LoVo (cell line): ENCODE results near the gene MCM8.

Source experiments
- DNase-seq: peaks from one replicate; pipeline ENCODE4 v3.0.0-alpha.2; 2016; ENCODE audit warnings: low spot score

Gene MCM8

DNA sequence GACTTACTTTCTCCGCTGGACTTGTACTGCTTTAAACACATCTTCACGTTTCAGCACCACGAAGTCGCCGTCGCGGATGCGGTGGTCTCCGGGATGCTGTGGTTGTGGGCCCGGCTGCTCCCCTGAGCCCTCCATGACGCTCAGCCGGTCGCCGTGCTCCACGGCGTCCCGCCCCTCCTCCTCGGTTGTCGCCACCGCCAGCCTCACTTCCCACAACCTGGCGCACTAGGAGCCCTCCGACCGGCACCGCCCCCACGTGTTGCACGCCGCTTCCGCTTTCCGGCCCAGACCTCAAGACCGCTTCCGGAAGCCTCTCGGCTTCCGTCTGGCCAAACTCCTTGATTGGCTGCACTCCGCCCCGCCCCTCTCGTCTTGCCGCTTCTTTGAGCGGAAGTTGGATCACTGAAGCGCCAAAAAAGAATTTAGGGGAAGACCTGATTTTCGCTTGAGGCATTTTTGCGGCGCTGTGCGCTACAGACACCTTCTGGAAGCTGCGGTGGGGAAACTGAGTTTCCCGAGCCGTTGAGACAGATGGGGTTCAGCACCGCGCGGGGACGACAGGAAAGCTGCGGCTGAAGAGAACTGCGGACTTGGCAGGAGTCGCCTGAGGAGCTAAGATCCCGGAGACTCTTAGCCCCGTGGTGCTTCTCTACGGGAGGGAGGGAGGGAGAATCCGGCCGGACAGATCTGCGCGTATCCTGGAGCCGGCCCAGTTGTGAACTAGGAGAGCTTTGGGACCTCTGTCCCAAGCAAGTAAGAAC lies at the start of gene MCM8, which contains the start of gene TRMT6:
MCM8 (plus strand) TSS at position 382 of the 761 bp plus-strand sequence. CDS start 1,364 bp downstream, outside the sequence.
TRMT6 (minus strand) TSS at position 263 of the 761 bp plus-strand sequence; CDS start at position 135, 128 bp downstream.
- peak; percentile 97 for DNase-seq

DNA sequence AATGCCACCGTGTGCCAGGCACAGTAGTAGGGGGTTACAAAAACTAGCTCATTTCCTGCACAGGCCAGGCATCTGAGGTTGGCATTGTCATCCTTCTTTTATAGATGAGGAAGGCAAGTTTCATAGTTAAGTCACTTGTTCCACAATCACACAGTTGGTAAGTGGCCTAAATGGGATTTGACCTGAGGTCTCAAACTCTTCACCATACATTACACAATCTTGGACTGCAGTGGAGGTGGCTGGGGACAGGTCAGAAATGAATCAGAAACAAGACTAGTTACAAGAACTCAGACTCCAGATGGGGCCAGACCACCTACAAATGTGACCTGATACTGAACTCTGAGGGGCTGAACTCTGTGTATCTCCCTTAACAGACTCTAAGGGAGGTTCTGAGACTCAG lies 49.5 kb upstream of the MCM8 start:
- DNase-seq = no peak

DNA sequence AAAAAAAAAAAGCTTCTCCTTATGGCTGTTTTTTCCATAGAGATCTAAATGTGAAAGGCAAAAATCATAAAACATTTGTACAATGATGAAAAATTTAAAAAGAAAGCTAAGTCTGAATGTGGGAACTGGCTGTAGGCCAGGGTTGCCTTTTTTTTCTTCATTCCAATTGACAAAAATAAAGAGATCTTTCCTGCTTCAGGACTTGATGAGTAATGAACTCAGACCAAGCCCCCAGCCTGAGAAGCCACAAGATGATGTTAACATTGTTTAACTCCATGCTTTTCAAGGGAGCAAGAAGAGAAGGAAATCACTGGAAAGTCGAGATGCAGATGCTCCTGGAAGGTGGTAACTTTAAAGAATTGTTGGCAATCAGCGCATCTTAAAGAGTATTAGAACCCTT lies 41.5 kb upstream of the MCM8 start:
- no peak for DNase-seq

DNA sequence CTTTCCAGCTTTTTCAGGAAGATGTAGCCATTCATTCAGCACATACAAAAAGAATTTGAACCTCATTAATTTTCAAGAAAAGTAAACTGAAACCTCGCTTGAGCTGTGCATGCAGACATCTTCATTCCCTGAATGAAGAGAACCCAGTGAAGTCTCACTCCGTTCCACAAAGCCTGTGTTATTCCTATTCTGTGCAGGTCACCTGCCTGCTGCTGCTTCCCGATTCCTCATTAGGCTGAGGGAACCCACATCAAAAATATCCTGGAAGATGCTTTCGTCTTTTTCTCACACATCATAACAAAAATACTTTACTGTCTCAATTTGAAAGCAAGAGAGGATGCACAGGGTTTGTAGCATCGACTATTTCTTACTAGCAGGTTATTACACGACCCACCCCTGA lies 40.3 kb upstream of the MCM8 start:
- no peak for DNase-seq

DNA sequence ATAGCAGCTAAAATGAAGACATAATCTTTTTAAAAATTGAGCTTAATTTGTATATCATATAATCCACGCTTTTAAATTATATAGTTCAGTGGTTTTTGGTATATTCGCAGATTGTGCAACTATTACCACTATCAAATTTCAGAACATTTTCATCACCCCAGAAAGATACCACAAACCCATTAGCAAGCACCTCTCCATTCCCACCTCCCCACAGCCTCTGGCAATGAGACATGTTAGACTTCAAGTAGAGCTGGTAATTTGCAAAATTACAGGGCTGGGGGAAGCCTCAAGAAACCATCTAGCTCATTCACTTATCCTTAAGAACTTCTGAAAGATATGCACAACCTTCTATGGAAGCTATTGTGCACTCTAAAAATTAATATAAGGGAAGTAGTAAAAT lies 37.3 kb upstream of the MCM8 start:
- no peak for DNase-seq

DNA sequence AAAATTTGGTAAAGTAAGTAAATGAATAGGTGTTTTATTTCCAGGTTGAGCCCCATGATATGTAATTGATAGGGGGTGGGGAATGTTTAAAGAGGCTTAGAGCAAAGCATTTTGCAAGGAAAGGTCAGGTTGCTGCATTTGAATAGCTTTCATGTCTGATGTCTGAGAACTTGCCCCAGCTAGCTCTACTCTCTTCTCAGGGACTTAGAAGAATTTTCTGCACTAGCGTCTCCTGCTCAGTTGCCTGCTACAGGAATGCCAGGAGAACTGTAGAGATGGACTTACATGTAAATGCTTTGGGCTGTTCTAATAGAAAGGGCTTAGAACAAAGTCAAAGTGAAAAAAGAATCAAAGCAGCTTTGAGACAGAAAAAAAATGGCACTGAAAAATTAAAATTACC lies 35.6 kb upstream of the MCM8 start:
- no peak for DNase-seq

DNA sequence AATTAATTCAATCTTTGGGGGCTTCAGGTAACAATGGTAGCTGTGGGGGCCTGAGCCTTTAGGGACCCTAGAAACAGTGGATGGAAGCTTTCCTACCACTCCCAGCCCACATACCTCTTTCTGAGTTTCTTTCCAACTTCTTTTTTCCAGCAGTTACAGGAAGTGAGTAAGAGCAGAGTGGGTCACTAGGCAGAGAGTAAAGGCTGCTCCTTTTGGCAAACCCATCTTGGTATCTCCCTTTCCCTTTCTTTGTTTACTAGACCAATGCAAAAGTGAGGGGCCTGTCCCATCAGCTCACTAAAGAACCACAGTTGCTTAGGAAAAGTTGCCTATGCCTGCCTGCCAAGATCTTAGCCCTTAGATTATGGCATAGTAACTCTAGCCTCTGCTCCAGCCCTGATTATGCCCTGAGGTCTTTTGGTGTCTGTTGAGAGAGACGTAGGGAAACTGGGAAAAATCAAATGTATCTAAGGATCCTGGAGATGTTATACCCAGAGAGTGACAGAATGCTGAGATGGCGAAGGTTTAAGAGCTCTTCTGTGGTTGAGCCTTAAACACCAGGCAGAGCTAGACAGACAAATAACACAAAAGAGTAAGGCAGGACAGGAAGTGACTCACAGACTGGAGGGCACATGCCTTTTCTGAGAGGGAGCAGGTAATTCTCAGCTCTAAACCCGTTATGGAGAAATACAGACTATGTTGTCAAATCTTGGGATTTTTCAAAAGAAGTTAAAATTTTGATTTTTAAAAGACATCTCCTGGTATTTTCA lies 31.4 kb upstream of the MCM8 start:
- DNase-seq = peak; percentile 30

DNA sequence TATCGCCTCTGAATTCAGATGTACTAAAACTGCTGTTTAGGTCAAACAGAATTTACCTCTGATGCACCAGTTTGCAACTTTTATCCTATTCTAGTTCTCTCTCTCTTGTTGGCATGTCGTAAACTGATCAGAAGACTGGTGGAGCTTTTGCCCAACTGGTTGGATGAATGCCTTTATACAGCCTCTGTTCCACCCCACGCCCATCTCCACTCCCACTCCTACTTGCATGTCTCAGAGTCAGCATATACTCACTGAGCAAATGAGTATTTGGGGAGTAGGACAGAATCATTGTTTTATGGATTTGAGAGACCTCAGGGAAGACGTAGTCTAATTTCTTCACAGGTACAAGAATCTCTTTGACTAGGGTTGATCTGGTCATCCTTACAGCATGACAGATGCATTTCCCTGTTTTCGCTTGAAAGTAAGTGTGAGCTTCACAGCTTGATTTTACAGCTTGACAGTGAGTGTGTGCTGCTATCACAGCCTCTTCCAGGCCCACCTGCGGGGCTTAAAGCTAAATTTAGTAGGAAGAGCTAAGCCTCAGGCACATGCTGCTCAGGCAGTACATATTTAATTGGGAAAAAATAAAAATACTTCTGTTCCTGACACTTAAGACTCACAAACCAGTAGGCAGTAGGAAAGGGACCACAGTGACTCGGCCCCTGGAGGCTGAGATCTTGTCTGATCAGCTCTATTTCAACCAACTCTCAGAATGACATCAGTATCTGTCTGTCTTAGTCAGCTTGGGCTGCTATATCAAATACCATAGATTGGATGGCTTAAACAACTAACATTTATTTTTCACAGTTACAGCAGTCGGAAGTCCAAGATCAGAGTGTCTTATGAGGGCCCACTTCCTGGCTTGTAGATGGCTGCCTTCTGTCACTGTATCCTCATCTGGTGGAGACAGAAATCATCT lies 30.6 kb upstream of the MCM8 start:
- DNase-seq = no peak

DNA sequence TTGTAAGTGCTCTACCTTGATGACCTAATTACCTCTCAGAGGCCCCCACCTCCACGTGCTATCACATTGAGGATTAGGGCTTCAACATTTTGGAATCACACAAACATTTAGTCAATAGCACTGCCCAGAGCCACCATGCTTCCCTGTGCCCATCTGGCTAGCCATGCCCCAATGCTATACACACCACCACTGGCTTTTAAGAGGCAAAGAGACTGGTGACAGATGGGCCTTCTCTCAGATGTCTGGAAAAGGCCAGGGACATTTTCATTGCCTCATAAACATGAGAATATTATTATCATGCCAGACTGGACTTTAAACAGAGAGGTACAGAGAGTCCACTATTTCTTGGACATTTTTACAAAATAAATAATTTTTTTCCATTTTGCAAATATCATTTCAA lies 29.9 kb upstream of the MCM8 start:
- DNase-seq = no peak

DNA sequence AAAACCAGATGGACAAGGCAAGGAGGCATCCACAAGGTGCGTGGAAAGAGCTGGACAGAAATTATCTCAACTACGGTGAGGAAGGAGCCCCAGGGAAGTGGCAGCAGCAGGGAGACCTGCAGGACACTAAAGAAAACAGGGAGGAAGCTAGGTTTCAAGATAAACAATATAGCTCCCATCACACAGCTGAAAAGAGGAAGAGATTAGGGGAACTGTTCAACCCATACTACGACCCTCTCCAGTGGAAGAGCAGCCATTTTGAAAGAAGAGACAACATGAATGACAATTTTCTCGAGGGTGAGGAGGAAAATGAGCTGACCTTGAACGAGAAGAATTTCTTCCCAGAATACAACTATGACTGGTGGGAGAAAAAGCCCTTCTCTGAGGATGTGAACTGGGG lies 27.0 kb upstream of the MCM8 start:
- DNase-seq = no peak

DNA sequence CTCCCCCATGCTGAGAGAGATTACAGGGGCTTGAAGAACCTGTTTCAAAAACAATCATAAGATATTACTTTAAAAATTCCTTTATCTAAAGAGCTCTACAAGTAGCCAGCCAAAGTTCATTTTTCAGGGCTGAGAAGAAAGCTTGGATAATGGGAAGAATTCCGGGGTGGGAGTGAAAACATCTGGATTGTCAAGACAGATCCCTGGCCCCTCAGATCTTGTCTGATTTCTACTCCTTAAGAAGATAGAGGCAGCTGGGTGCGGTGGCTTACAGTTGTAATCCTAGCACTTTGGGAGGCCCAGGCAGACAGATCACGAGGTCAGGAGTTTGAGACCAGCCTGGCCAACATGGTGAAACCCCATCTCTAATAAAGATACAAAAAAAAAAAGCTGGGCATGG lies 24.9 kb upstream of the MCM8 start:
- DNase-seq = no peak

DNA sequence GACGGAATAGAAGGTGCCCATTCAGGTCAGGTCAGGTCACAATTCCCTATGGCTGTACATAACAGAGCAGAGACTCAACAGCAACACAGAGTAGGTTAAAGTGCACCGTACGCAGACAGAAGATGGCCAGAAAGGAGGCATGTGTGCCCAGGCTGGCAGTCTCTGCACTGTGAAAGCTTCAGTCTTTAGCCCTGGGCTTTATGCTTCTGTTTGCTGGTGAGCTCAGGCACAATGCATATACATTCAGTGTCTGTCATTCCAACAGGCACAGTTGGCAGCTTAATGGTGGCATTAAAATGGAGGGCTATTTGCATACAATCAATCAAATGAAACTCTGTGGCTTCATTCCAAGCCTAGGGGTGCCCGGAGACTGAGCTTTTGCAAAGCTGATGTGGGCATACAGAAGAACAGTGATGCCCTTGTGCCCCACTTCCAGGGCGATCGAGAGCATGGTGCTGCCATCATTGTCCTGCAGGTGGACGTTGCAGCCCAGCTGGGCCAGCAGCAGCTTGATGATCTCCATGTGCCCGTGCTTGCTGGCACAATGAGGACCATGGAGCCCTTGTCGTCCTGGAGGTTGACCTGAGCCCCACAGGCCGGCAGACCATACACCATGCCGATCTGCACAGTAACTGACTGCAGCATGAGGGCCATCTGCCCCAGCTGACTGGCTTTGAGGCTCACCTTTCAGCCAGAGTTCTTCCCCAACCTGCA lies 22.5 kb upstream of the MCM8 start:
- no peak for DNase-seq

DNA sequence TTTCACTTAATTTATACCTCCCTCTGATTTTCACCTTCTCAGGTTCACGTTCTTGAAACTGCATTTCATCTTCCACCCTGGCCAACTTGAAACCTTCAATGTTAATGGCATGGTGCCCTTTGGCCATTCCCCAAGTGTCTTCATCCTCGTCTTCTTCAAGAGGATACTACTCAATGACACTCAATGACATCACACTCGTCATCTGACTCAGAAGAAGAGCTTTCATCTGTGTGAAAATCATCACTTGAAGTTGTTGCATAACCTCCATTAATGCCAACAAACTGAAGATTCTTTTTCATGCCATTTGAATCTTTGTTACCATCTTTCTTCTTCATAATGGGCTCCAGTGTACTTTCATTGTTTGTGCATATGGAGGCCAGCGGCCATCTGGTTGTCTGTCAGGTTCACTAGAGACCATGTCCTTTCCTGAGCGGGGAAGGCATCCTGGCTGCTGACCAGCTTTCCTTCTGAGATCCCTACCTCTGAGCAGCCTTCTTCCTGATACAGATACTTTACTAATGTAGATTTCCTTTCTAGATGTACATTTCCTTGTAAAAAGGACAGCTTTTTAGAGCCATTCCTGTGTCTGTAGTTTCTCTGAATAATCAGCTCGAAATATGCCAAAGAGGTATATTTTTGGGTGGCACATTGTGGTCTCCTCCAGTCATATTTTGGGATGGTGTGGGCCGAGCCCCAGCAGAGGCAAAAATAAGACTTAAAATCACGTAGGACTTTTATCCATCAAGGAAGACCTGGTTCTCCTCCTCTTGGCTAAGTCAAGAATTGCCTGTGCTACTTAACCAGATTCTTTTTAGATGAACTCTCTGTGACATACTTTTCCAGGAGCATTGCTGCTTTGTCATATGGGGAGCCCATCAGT lies 21.4 kb upstream of the MCM8 start:
- no peak for DNase-seq

DNA sequence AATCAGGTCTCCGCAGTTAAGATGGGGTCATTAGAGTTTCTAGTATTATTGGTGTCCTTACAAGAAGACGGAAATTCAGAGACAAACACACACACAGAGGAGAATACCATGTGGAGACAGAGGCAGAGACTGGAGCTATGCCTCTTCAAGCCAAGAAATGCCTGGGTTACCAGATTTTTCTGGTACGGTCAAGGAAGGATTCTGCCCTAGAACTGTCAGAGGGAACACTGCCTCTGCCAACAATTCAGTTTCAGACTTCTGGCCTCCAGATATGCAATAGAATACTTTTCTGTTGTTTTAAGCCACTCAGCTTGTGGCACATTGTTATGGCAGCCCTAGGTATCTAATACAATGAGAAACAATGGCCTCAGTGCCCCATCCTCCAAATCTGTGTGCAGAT lies 19.0 kb upstream of the MCM8 start:
- no peak for DNase-seq

DNA sequence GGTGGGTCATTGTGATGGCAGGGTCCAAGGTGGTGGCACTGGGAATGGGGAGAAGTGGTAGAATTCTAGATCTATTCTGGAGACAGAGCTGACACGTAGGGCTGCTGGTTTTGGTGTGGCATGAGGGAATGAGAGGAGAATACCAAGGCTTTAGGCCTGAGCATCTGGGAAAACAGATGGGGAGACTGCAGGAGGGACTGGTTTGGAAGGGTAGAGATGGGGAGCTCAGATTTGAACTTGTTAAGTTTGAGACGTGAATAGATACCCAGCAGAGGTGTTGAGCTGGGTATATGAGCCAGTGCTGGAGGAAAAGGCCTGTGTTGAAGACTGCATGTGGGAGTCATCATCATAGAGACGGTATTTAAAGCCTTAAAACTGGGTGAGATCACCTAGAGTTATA lies 17.7 kb upstream of the MCM8 start:
- DNase-seq = no peak

DNA sequence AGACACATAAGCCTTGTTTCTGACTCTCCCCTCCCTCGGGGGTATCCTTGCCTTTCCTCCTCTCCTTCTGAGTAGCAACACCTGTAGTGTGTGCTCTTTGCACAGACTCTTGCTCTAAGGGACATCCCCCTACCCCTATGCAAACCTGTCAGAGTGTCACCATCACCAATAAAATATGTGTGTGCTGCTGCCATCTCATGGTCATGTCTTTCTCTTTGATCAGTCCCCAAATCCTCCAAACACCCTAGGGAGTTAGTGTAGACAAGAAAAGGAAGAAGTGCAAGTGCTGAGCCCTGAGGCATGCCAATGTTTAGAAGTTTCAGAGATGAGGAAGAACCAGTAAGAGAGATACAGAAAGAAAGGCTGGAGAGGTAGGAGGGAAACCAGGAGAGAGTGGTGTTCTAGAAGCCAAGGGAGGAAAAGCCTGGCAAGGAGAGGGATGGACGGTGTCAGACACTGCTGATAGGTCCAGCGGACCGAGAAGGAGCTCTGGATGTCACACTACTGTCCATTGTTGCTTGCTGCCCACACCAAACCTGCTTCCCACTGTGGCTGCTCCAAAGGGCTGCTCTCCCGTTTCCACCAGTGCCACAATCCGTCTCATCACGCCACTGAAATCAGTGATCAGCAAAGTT lies 16.5 kb upstream of the MCM8 start:
- no peak for DNase-seq

DNA sequence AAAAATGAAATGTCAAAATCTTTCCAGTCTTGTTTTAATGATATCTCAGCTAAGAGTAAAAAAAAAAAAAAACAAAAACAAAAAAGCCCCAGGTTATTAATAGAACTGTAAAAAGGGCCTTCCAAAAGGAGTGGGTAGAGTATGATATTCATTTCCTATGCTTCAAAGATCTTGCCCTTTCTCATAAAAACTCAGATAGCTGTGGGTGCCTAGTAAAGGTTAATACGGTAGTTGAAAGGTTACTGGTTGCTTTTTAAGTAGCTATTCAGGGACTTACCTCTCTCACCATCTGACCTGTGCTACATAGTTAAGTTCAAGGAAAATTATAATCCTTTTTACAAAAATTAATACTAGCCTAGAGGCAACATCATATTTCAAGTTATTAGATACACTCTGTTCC lies 15.1 kb upstream of the MCM8 start:
- DNase-seq = no peak

DNA sequence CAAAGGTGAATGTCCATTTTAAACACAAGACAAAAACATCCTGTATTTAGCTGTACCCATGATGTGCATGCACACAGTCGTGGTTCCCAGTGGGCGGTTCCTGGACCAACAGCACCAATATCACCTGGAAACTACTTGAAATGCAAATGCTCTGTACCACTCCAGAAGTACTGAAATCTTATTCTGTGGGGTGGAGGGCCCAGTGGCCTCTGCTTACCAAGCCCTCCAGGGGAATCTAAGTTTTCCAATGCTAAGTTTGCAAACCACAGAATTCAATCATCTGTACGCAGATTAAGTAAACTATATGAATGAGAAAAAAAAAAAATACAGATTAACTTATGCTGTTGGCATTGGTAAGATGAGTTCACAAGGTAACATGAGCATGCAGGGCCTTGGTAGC lies 14.2 kb upstream of the MCM8 start:
- DNase-seq = no peak

DNA sequence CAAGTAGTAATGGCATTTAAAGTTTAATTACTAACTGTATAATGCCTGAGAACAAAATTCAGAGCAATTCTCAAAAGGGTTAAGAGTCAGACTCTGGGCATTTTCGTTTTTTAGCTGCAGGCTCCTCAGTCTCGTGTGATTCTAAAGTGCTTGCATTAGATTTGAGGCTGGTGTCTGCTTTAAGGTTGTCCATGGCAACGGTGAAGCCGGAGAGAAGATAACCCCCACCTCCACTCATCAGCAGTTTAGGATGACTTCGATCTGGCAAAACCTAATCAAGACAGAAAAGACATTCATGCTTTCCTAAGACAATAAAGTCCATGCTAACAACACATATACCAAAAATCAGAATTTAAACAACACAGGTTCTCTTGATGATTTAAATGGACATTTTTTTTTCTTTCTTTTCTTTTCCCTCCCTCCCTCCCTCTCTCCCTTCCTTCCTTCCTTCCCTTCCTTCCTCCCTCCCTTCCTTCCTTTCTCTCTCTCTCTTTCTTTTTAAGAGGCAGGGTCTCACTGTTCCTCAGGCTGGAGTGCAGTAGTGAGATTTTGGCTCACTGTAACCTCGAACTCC lies 11.9 kb upstream of the MCM8 start:
- no peak for DNase-seq

DNA sequence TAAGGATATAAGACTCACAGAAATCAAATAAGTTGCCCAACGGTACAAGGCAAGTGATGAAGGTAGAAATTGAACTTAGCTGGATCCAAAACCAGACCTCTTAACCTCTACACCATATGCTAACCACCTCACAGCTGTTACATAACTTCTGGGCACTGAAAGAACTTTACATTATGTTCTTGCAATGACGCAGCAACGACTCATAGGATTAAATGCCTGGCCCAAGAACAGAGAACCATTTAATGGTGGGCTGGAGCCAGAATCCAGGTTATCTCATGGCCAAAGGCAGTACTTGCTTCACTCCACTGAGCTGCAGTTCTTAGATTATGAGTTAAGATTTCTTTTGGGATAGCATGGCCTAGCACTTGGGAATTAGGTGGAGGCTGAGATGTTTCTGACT lies 4.5 kb upstream of the MCM8 start:
- DNase-seq = no peak
